ENCODE data around the gene EIF3M. TPM values are rescaled to one million over a fixed set of nuclear protein-coding genes. Genes with fewer than 3 reads are reported as not detected.

EIF3M gene
- polyA plus RNA-seq, 1 donor (not counting 4 experiments of a cell fraction or from before 2014, with no cell fraction given), result 593 TPM

- no peak overlapping the region for H3K27ac ChIP-seq (ENCODE audit: control insufficient read depth, insufficient read depth, low read length)
- no peak overlapping the region for H3K4me3 ChIP-seq (ENCODE audit: control insufficient read depth in 2 of 3, extremely low read depth in 1 of 3, insufficient read depth in 2 of 3, low read depth in 1 of 3, low read length in 3 of 3)
- no peaks in the 10 kb centered on the region for H3K9me1 ChIP-seq (ENCODE audit: control insufficient read depth, extremely low read depth, insufficient read depth, low read length)
- no peaks in the 10 kb centered on the region for H4K20me1 ChIP-seq (ENCODE audit: control insufficient read depth, extremely low read depth, insufficient read depth, low read length)
- H3K27me3 ChIP-seq (ENCODE audit: control insufficient read depth, extremely low read depth, insufficient read depth, low read length), result no peaks in the 10 kb centered on the region
- H3K36me3 ChIP-seq (ENCODE audit: control insufficient read depth in 2 of 2, extremely low read depth in 1 of 2, insufficient read depth in 2 of 2, low read length in 2 of 2), result no peaks in the 10 kb centered on the region
- no peak overlapping the region for H3K4me2 ChIP-seq (ENCODE audit: control insufficient read depth, extremely low read depth, insufficient read depth, low read depth, low read length)
- DNase-seq (ENCODE audit: low read depth, low spot score) (no peak), FAIRE-seq (no peak)
- no peak overlapping the region for H2AFZ ChIP-seq (ENCODE audit: control insufficient read depth, low read length)
- TF ChIP-seq EZH2 (IDR thresholded peaks at IDR 0.05; ENCODE audit: low read length), result no peak
- TF ChIP-seq, protein P1, sequence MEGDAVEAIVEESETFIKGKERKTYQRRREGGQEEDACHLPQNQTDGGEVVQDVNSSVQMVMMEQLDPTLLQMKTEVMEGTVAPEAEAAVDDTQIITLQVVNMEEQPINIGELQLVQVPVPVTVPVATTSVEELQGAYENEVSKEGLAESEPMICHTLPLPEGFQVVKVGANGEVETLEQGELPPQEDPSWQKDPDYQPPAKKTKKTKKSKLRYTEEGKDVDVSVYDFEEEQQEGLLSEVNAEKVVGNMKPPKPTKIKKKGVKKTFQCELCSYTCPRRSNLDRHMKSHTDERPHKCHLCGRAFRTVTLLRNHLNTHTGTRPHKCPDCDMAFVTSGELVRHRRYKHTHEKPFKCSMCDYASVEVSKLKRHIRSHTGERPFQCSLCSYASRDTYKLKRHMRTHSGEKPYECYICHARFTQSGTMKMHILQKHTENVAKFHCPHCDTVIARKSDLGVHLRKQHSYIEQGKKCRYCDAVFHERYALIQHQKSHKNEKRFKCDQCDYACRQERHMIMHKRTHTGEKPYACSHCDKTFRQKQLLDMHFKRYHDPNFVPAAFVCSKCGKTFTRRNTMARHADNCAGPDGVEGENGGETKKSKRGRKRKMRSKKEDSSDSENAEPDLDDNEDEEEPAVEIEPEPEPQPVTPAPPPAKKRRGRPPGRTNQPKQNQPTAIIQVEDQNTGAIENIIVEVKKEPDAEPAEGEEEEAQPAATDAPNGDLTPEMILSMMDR (optimal IDR thresholded peaks at IDR 0.05 in 1 of 3, IDR thresholded peaks at IDR 0.05 in 1 of 3, conservative IDR thresholded peaks at IDR 0.05 in 1 of 3; ENCODE audit: extremely low read depth in 1 of 3, insufficient read depth in 2 of 3, low read length in 3 of 3), result no peak
- no peak overlapping the region for H3K9ac ChIP-seq (ENCODE audit: control insufficient read depth, extremely low read depth, insufficient read depth, low read length)
- no peaks in the 10 kb centered on the region for H3K4me1 ChIP-seq (ENCODE audit: control insufficient read depth, extremely low read depth, insufficient read depth, low read length)
- dilution Hi-C loops (cut with MboI; ENCODE audit: extremely low pct_ligation_motif_present, low sequenced_read_pairs), result no loop called here
- no peaks in the 10 kb centered on the region for H3K79me2 ChIP-seq (ENCODE audit: control insufficient read depth, insufficient read depth, low read length)
- H3K9me3 ChIP-seq (ENCODE audit: control insufficient read depth, low read depth, low read length), result no peaks in the 10 kb centered on the region
Measured at GRCh38 chr11:32616903-32617302, 33.3 kb downstream of the EIF3M start.

DNA sequence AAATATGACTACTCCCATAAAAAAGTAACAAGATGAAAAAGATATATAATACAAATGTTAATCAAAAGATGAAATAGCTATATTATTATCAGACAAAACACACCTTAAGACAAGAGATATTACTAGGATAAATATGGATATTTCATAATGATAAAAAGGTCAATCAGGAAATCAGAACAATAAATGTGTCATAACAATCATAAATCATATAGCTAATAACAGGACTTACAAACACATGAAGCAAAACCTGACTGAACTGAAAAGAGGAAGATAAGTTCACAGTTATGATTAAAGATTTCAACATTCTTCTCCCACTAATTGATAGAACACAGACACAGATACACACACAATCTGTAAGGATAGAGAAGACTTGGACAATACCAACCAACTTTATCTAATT lies 47.2 kb downstream of the EIF3M start:
- Histone ChIP-seq H3K79me2 (ENCODE audit: control insufficient read depth, insufficient read depth, low read length) (no peaks in the 10 kb centered on the region), H3K27ac (ENCODE audit: control insufficient read depth, insufficient read depth, low read length) (no peak overlapping the region), H3K9me1 (ENCODE audit: control insufficient read depth, extremely low read depth, insufficient read depth, low read length) (no peaks in the 10 kb centered on the region), H3K9me3 (ENCODE audit: control insufficient read depth, low read depth, low read length) (no peaks in the 10 kb centered on the region), H3K4me2 (ENCODE audit: control insufficient read depth, extremely low read depth, insufficient read depth, low read depth, low read length) (no peak overlapping the region), H3K4me3 (ENCODE audit: control insufficient read depth in 2 of 3, extremely low read depth in 1 of 3, insufficient read depth in 2 of 3, low read depth in 1 of 3, low read length in 3 of 3) (no peak overlapping the region), H3K9ac (ENCODE audit: control insufficient read depth, extremely low read depth, insufficient read depth, low read length) (no peak overlapping the region), H2AFZ (ENCODE audit: control insufficient read depth, low read length) (no peak overlapping the region), H3K4me1 (ENCODE audit: control insufficient read depth, extremely low read depth, insufficient read depth, low read length) (no peaks in the 10 kb centered on the region), H3K27me3 (ENCODE audit: control insufficient read depth, extremely low read depth, insufficient read depth, low read length) (no peaks in the 10 kb centered on the region), H4K20me1 (ENCODE audit: control insufficient read depth, extremely low read depth, insufficient read depth, low read length) (no peaks in the 10 kb centered on the region), H3K36me3 (ENCODE audit: control insufficient read depth in 2 of 2, extremely low read depth in 1 of 2, insufficient read depth in 2 of 2, low read length in 2 of 2) (no peaks in the 10 kb centered on the region)
- FAIRE-seq (no peak), DNase-seq (ENCODE audit: low read depth, low spot score) (no peak)
- dilution Hi-C loops (cut with MboI; ENCODE audit: extremely low pct_ligation_motif_present, low sequenced_read_pairs), result no loop called here
- no peak for TF ChIP-seq EZH2 (IDR thresholded peaks at IDR 0.05; ENCODE audit: low read length)
- TF ChIP-seq, protein P1 (optimal IDR thresholded peaks at IDR 0.05 in 1 of 3, IDR thresholded peaks at IDR 0.05 in 1 of 3, conservative IDR thresholded peaks at IDR 0.05 in 1 of 3; ENCODE audit: extremely low read depth in 1 of 3, insufficient read depth in 2 of 3, low read length in 3 of 3), result no peak

Data from keratinocyte (primary cell).